ENCODE measurements around the gene ZNF394.

Gene ZNF394

DNA sequence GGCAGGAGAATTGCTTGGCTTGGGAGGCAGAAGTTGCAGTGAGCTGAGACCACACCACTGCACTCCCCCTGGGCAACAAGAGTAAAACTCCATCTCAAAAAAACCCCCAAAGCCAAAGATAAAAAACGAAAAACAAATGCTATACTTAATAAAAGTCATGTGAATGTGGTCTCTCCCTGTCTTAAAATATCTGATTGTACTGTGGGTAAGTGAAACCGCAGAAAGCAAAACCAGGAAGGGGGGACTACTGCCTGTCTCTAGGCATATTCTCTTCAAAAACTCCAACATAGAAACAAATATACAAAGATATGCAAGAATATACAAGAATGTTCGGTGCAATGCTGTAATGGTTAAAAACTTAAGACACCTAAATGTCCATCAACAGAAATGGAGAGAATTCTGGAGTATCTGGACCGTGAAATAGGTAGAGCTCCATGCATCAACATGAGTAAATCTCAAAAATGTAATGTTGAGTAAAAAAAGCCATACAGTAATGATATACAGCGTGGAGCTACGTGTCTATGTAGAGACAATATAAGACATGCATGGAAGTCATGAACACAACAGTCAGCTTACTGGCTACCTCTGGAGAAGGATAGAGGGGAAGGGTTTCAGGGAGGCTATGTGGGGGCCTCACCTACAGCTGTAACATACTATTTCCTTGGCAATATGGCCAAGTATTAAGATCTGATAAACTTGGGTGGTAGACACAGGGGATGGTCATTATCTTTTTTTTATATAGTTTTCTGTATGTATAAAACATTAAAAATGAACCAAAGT is 2.1 kb downstream of the ZNF394 start:
- Histone ChIP-seq H3K27ac (ENCODE audit: low read depth, low read length) (no peak overlapping the region), H3K9ac (ENCODE audit: low read depth in 1 of 2, low read length in 2 of 2) (peak overlapping the region; percentile 36 to 98), H3K9me3 (ENCODE audit: control insufficient read depth in 1 of 2, low read length in 2 of 2) (peaks cover 10 to 12% of the 10 kb centered on the region in 2 donors), H3K4me1 (ENCODE audit: control insufficient read depth in 1 of 2, insufficient read depth in 2 of 2, low read length in 2 of 2) (peaks cover 13 to 21% of the 10 kb centered on the region in 2 donors), H3K27me3 (ENCODE audit: control insufficient read depth in 1 of 2, insufficient read depth in 2 of 2, low read length in 2 of 2) (no peaks in the 10 kb centered on the region), H3K36me3 (ENCODE audit: control insufficient read depth in 1 of 2, insufficient read depth in 2 of 2, low read length in 2 of 2) (peaks cover 14 to 26% of the 10 kb centered on the region in 2 donors), H3K4me3 (ENCODE audit: low read depth in 1 of 2, low read length in 2 of 2) (peak overlapping the region; percentile 98 to 100)

GRCh38 chr7:99493823-99494222 is 6.3 kb downstream of the ZNF394 start:
- peaks cover 13 to 15% of the 10 kb centered on the region in 2 donors for H3K4me1 ChIP-seq (ENCODE audit: control insufficient read depth in 1 of 2, insufficient read depth in 2 of 2, low read length in 2 of 2)
- H3K9me3 ChIP-seq (ENCODE audit: control insufficient read depth in 1 of 2, low read length in 2 of 2), result peaks cover 10 to 12% of the 10 kb centered on the region in 2 donors
- H3K9ac ChIP-seq (ENCODE audit: low read depth in 1 of 2, low read length in 2 of 2), result no peak overlapping the region
- peaks cover 24 to 36% of the 10 kb centered on the region in 2 donors for H3K36me3 ChIP-seq (ENCODE audit: control insufficient read depth in 1 of 2, insufficient read depth in 2 of 2, low read length in 2 of 2)
- no peak overlapping the region for H3K27ac ChIP-seq (ENCODE audit: low read depth, low read length)
- H3K27me3 ChIP-seq (ENCODE audit: control insufficient read depth in 1 of 2, insufficient read depth in 2 of 2, low read length in 2 of 2), result no peaks in the 10 kb centered on the region
- H3K4me3 ChIP-seq (ENCODE audit: low read depth in 1 of 2, low read length in 2 of 2), result no peak overlapping the region

GRCh38 chr7:99490878-99491277 is 9.2 kb downstream of the ZNF394 start:
- H3K27ac ChIP-seq (ENCODE audit: low read depth, low read length), result no peak overlapping the region
- peaks cover 30 to 42% of the 10 kb centered on the region in 2 donors for H3K36me3 ChIP-seq (ENCODE audit: control insufficient read depth in 1 of 2, insufficient read depth in 2 of 2, low read length in 2 of 2)

DNA sequence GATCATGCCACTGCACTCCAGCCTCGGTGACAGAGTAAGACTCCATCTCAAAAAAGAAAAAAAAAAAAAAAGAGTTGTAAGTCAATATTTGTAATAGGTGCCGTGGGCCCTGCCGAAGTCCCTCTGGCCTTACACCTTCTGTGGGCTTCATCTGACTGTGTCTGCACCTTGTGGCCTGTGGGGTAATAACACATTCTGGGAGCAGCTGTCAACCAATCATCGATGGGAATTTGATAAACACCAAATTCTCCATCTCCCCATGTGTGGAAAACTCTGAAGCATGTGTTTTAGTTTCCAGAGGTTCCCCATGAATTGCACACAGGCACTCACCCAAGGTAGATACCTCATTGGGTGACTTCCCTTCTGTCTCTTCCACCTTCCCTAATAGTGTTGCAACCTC is 10.8 kb downstream of the ZNF394 start:
- peaks cover 27 to 45% of the 10 kb centered on the region in 2 donors for H3K36me3 ChIP-seq (ENCODE audit: control insufficient read depth in 1 of 2, insufficient read depth in 2 of 2, low read length in 2 of 2)

More at GRCh38 chr7:99490878-99491277, 9.2 kb downstream of the ZNF394 start:
- Histone ChIP-seq H3K9ac (ENCODE audit: low read depth in 1 of 2, low read length in 2 of 2) (no peak overlapping the region), H3K9me3 (ENCODE audit: control insufficient read depth in 1 of 2, low read length in 2 of 2) (peaks cover 10 to 12% of the 10 kb centered on the region in 2 donors), H3K4me3 (ENCODE audit: low read depth in 1 of 2, low read length in 2 of 2) (no peak overlapping the region), H3K4me1 (ENCODE audit: control insufficient read depth in 1 of 2, insufficient read depth in 2 of 2, low read length in 2 of 2) (no peaks in the 10 kb centered on the region), H3K27me3 (ENCODE audit: control insufficient read depth in 1 of 2, insufficient read depth in 2 of 2, low read length in 2 of 2) (no peaks in the 10 kb centered on the region)

DNA sequence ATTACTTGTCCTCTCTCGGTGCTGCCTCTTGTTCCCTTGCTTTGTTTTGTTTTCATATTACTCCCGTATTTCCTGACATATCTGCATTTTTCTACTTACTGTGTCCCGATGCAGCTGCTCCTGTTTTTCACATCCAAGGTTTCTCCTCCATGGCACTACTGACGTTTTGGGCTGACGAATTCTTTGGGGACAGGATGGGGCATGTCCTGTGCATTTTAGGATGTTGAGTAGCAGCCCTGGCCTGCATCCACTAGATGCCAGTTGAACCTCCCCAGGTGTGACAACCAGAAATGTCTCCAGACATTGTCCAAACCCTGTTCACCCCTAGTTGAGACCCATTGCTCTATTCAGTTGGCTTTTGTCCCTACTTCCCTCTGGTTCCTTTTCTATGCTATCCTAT is 15.0 kb downstream of the ZNF394 start:
- Histone ChIP-seq H3K36me3 (ENCODE audit: control insufficient read depth in 1 of 2, insufficient read depth in 2 of 2, low read length in 2 of 2) (peaks cover 11 to 43% of the 10 kb centered on the region in 2 donors), H3K27ac (ENCODE audit: low read depth, low read length) (no peak overlapping the region), H3K9me3 (ENCODE audit: control insufficient read depth in 1 of 2, low read length in 2 of 2) (no peaks in the 10 kb centered on the region), H3K4me1 (ENCODE audit: control insufficient read depth in 1 of 2, insufficient read depth in 2 of 2, low read length in 2 of 2) (no peaks in the 10 kb centered on the region), H3K27me3 (ENCODE audit: control insufficient read depth in 1 of 2, insufficient read depth in 2 of 2, low read length in 2 of 2) (no peaks in the 10 kb centered on the region), H3K4me3 (ENCODE audit: low read depth in 1 of 2, low read length in 2 of 2) (no peak overlapping the region), H3K9ac (ENCODE audit: low read depth in 1 of 2, low read length in 2 of 2) (no peak overlapping the region)

More for the DNA sequence above, 10.8 kb downstream of the ZNF394 start:
- Histone ChIP-seq H3K4me3 (ENCODE audit: low read depth in 1 of 2, low read length in 2 of 2) (no peak overlapping the region), H3K4me1 (ENCODE audit: control insufficient read depth in 1 of 2, insufficient read depth in 2 of 2, low read length in 2 of 2) (no peaks in the 10 kb centered on the region), H3K27ac (ENCODE audit: low read depth, low read length) (no peak overlapping the region), H3K27me3 (ENCODE audit: control insufficient read depth in 1 of 2, insufficient read depth in 2 of 2, low read length in 2 of 2) (no peaks in the 10 kb centered on the region), H3K9ac (ENCODE audit: low read depth in 1 of 2, low read length in 2 of 2) (no peak overlapping the region), H3K9me3 (ENCODE audit: control insufficient read depth in 1 of 2, low read length in 2 of 2) (peaks cover 8 to 10% of the 10 kb centered on the region in 2 donors)

DNA sequence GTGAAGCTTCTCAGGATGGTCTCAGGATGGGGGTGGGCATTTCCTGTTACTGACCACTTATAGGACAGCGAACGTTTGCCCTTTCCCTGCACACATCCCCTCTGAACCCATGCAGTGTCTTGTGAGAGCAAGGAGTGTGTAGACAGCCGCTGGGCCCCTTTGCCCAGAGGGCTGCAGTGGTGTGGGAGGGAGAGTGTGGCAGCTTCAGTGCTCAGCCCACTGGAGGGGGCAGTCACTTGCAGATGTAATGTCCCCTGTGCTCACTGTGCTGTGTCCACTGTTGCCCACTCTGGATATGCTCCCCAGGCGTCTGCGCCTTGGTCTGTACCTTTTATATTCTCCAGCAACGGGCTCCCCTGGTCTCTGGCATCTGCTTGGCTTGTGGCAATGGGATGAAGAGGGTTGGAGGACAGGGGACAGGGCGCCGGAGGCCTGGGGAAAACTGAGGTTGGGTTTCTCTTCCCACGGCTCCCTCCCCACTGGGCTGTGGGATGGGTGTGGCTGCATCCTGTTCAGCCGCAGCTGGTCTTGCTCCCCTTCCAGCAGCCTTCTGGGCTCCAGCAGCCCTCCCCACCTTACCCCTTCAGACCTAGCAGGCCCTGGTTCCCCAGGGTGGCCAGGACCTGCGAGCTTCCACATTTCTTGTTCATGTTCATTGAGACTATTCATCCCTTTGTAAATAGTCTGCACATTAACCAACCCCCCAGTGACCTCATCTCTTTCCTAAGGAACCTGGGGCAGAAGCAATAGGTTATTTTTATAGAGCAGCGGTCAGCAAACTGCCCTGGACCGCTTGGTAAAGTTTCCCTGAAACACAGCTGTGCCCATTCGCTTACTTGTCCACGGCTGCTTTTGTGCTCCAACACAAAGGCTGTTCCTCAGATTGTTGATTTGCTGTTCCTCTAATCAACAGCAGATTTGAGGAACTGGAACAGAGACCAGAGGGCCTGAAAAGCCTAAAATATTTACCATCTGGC is 21.3 kb downstream of the ZNF394 start:
- Histone ChIP-seq H3K4me3 (ENCODE audit: low read depth in 1 of 2, low read length in 2 of 2) (no peak overlapping the region), H3K9ac (ENCODE audit: low read depth in 1 of 2, low read length in 2 of 2) (no peak overlapping the region), H3K36me3 (ENCODE audit: control insufficient read depth in 1 of 2, insufficient read depth in 2 of 2, low read length in 2 of 2) (peaks cover 9 to 29% of the 10 kb centered on the region in 2 donors), H3K27me3 (ENCODE audit: control insufficient read depth in 1 of 2, insufficient read depth in 2 of 2, low read length in 2 of 2) (no peaks in the 10 kb centered on the region), H3K4me1 (ENCODE audit: control insufficient read depth in 1 of 2, insufficient read depth in 2 of 2, low read length in 2 of 2) (peaks cover 2 to 3% of the 10 kb centered on the region in 2 donors), H3K27ac (ENCODE audit: low read depth, low read length) (no peak overlapping the region), H3K9me3 (ENCODE audit: control insufficient read depth in 1 of 2, low read length in 2 of 2) (no peaks in the 10 kb centered on the region)

DNA sequence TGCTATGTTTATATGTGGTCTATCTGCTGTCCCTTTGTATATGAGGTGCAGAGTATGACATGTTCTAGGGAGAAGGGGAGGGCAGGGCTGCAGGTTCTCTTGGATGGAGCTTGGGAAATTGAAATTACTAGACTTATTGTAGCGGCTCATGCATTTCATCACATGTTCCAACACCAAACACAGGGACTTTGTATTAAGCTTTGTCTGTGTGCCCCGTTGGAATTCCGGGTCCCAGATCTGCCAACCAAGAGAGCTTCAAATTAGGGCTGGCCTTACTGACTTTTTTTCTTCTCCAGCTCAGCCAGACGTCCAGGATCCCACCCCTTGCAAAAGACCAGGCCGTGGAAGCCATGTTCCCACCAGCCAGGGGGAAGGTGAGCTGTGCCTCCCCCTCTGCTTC is 24.0 kb downstream of the ZNF394 start:
- no peaks in the 10 kb centered on the region for H3K9me3 ChIP-seq (ENCODE audit: control insufficient read depth in 1 of 2, low read length in 2 of 2)
- no peaks in the 10 kb centered on the region for H3K27me3 ChIP-seq (ENCODE audit: control insufficient read depth in 1 of 2, insufficient read depth in 2 of 2, low read length in 2 of 2)
- peaks cover 9 to 23% of the 10 kb centered on the region in 2 donors for H3K36me3 ChIP-seq (ENCODE audit: control insufficient read depth in 1 of 2, insufficient read depth in 2 of 2, low read length in 2 of 2)
- no peak overlapping the region for H3K27ac ChIP-seq (ENCODE audit: low read depth, low read length)
- H3K9ac ChIP-seq (ENCODE audit: low read depth in 1 of 2, low read length in 2 of 2), result no peak overlapping the region
- no peak overlapping the region for H3K4me3 ChIP-seq (ENCODE audit: low read depth in 1 of 2, low read length in 2 of 2)
- peaks cover 8 to 9% of the 10 kb centered on the region in 2 donors for H3K4me1 ChIP-seq (ENCODE audit: control insufficient read depth in 1 of 2, insufficient read depth in 2 of 2, low read length in 2 of 2)

GRCh38 chr7:99473315-99473596 is 26.8 kb downstream of the ZNF394 start:
- no peaks in the 10 kb centered on the region for H3K9me3 ChIP-seq (ENCODE audit: control insufficient read depth in 1 of 2, low read length in 2 of 2)
- peak overlapping the region; percentile 81 to 82 for H3K9ac ChIP-seq (ENCODE audit: low read depth in 1 of 2, low read length in 2 of 2)
- peak overlapping the region; percentile 95 to 96 for H3K4me3 ChIP-seq (ENCODE audit: low read depth in 1 of 2, low read length in 2 of 2)
- H3K27ac ChIP-seq (ENCODE audit: low read depth, low read length), result peak overlapping the region; percentile 70
- peaks cover 8 to 9% of the 10 kb centered on the region in 2 donors for H3K4me1 ChIP-seq (ENCODE audit: control insufficient read depth in 1 of 2, insufficient read depth in 2 of 2, low read length in 2 of 2)
- H3K36me3 ChIP-seq (ENCODE audit: control insufficient read depth in 1 of 2, insufficient read depth in 2 of 2, low read length in 2 of 2), result peaks cover 0 to 6% of the 10 kb centered on the region in 2 donors
- no peaks in the 10 kb centered on the region for H3K27me3 ChIP-seq (ENCODE audit: control insufficient read depth in 1 of 2, insufficient read depth in 2 of 2, low read length in 2 of 2)

GRCh38 chr7:99472561-99473314 is 27.3 kb downstream of the ZNF394 start, which contains the start of gene ZNF789:
Gene ZNF789 (plus strand): TSS chr7:99472890. CDS start chr7:99476457, 3,567 bp downstream.
- H3K4me3 ChIP-seq (ENCODE audit: low read depth in 1 of 2, low read length in 2 of 2), result peak within 1 kb of the TSS; percentile 95 to 96
- H3K4me1 ChIP-seq (ENCODE audit: control insufficient read depth in 1 of 2, insufficient read depth in 2 of 2, low read length in 2 of 2), result peaks cover 8 to 9% of the 10 kb centered on the region in 2 donors
- H3K36me3 ChIP-seq (ENCODE audit: control insufficient read depth in 1 of 2, insufficient read depth in 2 of 2, low read length in 2 of 2), result peaks cover 0 to 4% of the 10 kb centered on the region in 2 donors
- peak within 1 kb of the TSS; percentile 70 for H3K27ac ChIP-seq (ENCODE audit: low read depth, low read length)
- H3K9ac ChIP-seq (ENCODE audit: low read depth in 1 of 2, low read length in 2 of 2), result peak within 1 kb of the TSS; percentile 81 to 82
- no peaks in the 10 kb centered on the region for H3K27me3 ChIP-seq (ENCODE audit: control insufficient read depth in 1 of 2, insufficient read depth in 2 of 2, low read length in 2 of 2)
- no peaks in the 10 kb centered on the region for H3K9me3 ChIP-seq (ENCODE audit: control insufficient read depth in 1 of 2, low read length in 2 of 2)
